Body of pancreas (tissue), 4 donors: ENCODE measurements around the gene ADH1B.

Source experiments
- POLR2A ChIP-seq, 3 donors: fragments of 450-650 bp; IDR thresholded peaks; one replicate each; pipeline ENCODE4 v1.6.1; 2016; ENCODE audit warnings: antibody characterized with exemption in 3 of 3, mild to moderate bottlenecking in 2 of 3
- TF ChIP-seq, protein P1 (sequence below), 7 experiments: fragments of 450-650 bp in 4 of 7; fragments of 200-600 bp in 3 of 7; sonication (generic) in 3 of 7; IDR thresholded peaks; one replicate each; pipeline ENCODE4 v1.5.1; 2016 to 2019; ENCODE audit warnings: antibody characterized with exemption in 7 of 7

DNA sequence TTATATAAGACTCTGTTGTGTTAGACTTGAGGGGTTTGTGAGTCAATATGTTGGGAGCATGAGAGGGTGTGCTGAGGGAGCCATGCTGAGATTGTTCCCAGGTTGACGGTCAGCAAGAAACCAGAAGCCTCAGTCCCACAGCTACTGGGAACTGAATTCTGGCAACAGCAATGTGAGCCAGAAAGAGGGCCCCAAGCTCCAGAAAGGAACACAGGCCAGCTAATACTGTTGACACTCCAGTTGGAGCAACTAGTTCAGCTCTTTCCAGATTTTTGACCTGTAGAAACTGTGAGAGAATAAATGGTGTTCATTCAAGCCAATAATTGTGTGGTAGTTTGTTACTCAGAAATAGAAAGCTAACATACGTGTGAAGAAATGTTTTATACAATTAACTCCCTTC, 47.5 kb downstream of the ADH1B start:
- TF ChIP-seq POLR2A (IDR thresholded peaks at IDR 0.05) = no peak
- TF ChIP-seq, protein P1, sequence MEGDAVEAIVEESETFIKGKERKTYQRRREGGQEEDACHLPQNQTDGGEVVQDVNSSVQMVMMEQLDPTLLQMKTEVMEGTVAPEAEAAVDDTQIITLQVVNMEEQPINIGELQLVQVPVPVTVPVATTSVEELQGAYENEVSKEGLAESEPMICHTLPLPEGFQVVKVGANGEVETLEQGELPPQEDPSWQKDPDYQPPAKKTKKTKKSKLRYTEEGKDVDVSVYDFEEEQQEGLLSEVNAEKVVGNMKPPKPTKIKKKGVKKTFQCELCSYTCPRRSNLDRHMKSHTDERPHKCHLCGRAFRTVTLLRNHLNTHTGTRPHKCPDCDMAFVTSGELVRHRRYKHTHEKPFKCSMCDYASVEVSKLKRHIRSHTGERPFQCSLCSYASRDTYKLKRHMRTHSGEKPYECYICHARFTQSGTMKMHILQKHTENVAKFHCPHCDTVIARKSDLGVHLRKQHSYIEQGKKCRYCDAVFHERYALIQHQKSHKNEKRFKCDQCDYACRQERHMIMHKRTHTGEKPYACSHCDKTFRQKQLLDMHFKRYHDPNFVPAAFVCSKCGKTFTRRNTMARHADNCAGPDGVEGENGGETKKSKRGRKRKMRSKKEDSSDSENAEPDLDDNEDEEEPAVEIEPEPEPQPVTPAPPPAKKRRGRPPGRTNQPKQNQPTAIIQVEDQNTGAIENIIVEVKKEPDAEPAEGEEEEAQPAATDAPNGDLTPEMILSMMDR (IDR thresholded peaks at IDR 0.05) = no peak
